Measurements from ENCODE around the gene TMEM123. TPM values are rescaled to one million over a fixed set of nuclear protein-coding genes. Genes with fewer than 3 reads are reported as not detected.

Gene TMEM123
- 226 TPM for polyA plus RNA-seq (2013, experiment 1 of 2)
- polyA plus RNA-seq (2013, experiment 2 of 2): 219 TPM

GRCh38 chr11:102452461-102453301 lies at the start of gene TMEM123:
TMEM123 (minus strand) TSS chr11:102452765; CDS start chr11:102452623, 142 bp downstream.
- peaks cover 25% of the 10 kb centered on the region for H3K4me1 ChIP-seq (ENCODE audit: control insufficient read depth, insufficient read depth, low read length, poor library complexity, severe bottlenecking)
- WGBS, 2 experiments (ENCODE audit: insufficient coverage in 2 of 2): 0% methylated on average over 52 to 55 of the region's 83 CpGs
- peaks cover 13% of the 10 kb centered on the region for H3K36me3 ChIP-seq (ENCODE audit: control insufficient read depth, insufficient read depth, low read length)
- H3K27ac ChIP-seq (ENCODE audit: low read depth, low read length, severe bottlenecking): peak within 1 kb of the TSS; percentile 82
- peak within 1 kb of the TSS; percentile 88 for H3K4me3 ChIP-seq (ENCODE audit: extremely low read depth, insufficient read depth, low read length, poor library complexity, severe bottlenecking)
- H3K9me3 ChIP-seq (ENCODE audit: control insufficient read depth, low read length): no peaks in the 10 kb centered on the region

- Histone ChIP-seq H3K9me3 (ENCODE audit: control insufficient read depth, low read length) (no peaks in the 10 kb centered on the region), H3K36me3 (ENCODE audit: control insufficient read depth, insufficient read depth, low read length) (no peaks in the 10 kb centered on the region), H3K27ac (ENCODE audit: low read depth, low read length, severe bottlenecking) (no peak overlapping the region), H3K4me3 (ENCODE audit: extremely low read depth, insufficient read depth, low read length, poor library complexity, severe bottlenecking) (no peak overlapping the region), H3K4me1 (ENCODE audit: control insufficient read depth, insufficient read depth, low read length, poor library complexity, severe bottlenecking) (no peaks in the 10 kb centered on the region)
- WGBS, 2 experiments (ENCODE audit: insufficient coverage in 2 of 2): 90 to 91% methylated on average over 1 to 2 of the region's 2 CpGs
Measured at GRCh38 chr11:102500829-102501228, 48.3 kb upstream of the TMEM123 start.

DNA sequence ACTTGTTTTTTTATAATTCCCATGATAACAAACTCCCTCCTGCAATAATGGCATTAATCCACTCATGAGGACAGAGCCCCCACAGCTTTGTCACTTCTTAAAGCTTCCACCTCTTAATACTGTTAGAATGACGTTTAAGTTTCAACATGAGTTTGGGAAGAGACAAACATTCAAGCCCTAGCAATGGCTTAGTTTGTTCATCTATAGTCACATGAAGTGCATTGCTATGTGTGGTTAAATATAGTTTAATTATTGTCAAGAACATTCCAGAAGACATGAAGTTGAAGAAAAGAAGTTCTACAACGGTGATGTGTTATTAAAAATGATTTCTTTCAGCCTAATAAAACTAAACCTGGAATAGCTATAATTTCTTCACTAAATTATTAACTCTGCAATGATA lies 47.4 kb upstream of the TMEM123 start:
- Histone ChIP-seq H3K36me3 (ENCODE audit: control insufficient read depth, insufficient read depth, low read length) (no peaks in the 10 kb centered on the region), H3K27ac (ENCODE audit: low read depth, low read length, severe bottlenecking) (no peak overlapping the region), H3K4me3 (ENCODE audit: extremely low read depth, insufficient read depth, low read length, poor library complexity, severe bottlenecking) (no peak overlapping the region), H3K9me3 (ENCODE audit: control insufficient read depth, low read length) (no peaks in the 10 kb centered on the region), H3K4me1 (ENCODE audit: control insufficient read depth, insufficient read depth, low read length, poor library complexity, severe bottlenecking) (no peaks in the 10 kb centered on the region)
- no CpG with 5 or more reads among the region's 2 CpGs for WGBS, 2 experiments (ENCODE audit: insufficient coverage in 2 of 2)

DNA sequence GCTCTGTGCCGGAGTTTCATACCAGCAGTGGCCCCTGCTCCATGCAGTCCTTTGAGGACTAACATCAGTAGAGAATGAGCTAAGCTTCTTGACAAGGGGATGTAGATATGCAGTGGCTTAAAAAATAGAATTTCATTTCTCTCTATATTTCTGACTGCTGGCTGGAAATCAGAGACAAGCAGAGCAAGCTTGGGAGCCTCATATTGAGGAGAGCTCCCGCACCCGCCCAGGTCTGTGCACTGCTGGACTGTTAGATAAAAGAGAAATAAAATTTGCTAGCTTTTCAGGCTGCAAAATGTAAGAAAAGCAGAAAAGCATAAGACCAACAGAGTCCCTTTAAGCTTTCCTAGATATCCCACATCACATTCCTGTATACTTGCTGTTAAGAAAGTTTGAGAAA lies 46.6 kb upstream of the TMEM123 start:
- Histone ChIP-seq H3K4me3 (ENCODE audit: extremely low read depth, insufficient read depth, low read length, poor library complexity, severe bottlenecking) (no peak overlapping the region), H3K9me3 (ENCODE audit: control insufficient read depth, low read length) (no peaks in the 10 kb centered on the region), H3K4me1 (ENCODE audit: control insufficient read depth, insufficient read depth, low read length, poor library complexity, severe bottlenecking) (no peaks in the 10 kb centered on the region), H3K36me3 (ENCODE audit: control insufficient read depth, insufficient read depth, low read length) (no peaks in the 10 kb centered on the region), H3K27ac (ENCODE audit: low read depth, low read length, severe bottlenecking) (no peak overlapping the region)
- WGBS, 2 experiments (ENCODE audit: insufficient coverage in 2 of 2): 95% methylated on average over 3 of the region's 3 CpGs; no CpG with 5 or more reads in 1 of the 2 experiments

GRCh38 chr11:102497061-102497460 lies 44.5 kb upstream of the TMEM123 start:
- no CpG with 5 or more reads among the region's 4 CpGs for WGBS, 2 experiments (ENCODE audit: insufficient coverage in 2 of 2)
- H3K4me3 ChIP-seq (ENCODE audit: extremely low read depth, insufficient read depth, low read length, poor library complexity, severe bottlenecking): no peak overlapping the region
- no peaks in the 10 kb centered on the region for H3K9me3 ChIP-seq (ENCODE audit: control insufficient read depth, low read length)

DNA sequence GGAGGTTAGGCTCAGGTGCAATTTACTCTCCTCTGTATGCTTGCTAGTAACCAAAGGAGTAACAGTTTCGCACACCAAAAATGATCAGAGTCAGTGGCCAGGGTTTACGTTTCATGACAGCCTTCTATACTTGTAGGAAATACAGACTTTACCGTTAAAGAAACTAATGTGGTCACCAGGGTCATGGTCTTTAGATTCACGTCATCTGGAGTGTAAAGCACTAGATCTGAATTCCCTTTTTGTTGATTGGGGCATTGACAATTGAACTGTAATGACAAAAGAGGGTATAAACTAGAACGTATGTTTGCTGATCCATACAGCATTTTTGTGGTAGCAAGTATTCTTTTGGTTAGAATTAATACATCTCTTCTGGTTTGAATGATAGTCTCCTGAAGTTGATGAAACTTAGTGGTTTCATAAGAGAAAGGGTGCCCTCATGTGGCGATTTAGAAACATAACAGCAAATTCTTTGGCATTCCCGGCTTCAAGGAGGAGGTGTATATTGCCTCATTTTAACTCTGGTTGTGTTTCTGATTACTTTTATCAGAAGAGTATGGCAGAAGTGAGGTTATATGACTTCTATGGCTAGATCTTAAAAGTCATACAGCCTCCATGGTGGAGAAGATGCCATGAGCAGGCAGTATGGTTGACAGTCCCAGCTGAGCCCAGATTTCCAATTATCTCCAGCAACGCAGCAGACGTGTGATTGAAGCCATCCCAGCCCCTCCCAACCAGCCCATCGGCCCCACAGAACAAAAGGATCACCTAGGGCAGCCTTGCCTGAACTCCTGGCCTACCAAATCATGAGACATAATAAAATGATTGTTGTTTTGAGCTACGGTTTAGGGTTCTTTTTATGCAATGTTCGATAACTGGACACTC lies 42.8 kb upstream of the TMEM123 start:
- no peak overlapping the region for H3K4me3 ChIP-seq (ENCODE audit: extremely low read depth, insufficient read depth, low read length, poor library complexity, severe bottlenecking)
- no peak overlapping the region for H3K27ac ChIP-seq (ENCODE audit: low read depth, low read length, severe bottlenecking)
- H3K36me3 ChIP-seq (ENCODE audit: control insufficient read depth, insufficient read depth, low read length): no peaks in the 10 kb centered on the region
- H3K4me1 ChIP-seq (ENCODE audit: control insufficient read depth, insufficient read depth, low read length, poor library complexity, severe bottlenecking): no peaks in the 10 kb centered on the region
- H3K9me3 ChIP-seq (ENCODE audit: control insufficient read depth, low read length): no peaks in the 10 kb centered on the region
- WGBS, 2 experiments (ENCODE audit: insufficient coverage in 2 of 2): 54 to 65% methylated on average over 6 to 10 of the region's 12 CpGs

More at GRCh38 chr11:102497061-102497460, 44.5 kb upstream of the TMEM123 start:
- Histone ChIP-seq H3K4me1 (ENCODE audit: control insufficient read depth, insufficient read depth, low read length, poor library complexity, severe bottlenecking) (no peaks in the 10 kb centered on the region), H3K36me3 (ENCODE audit: control insufficient read depth, insufficient read depth, low read length) (no peaks in the 10 kb centered on the region), H3K27ac (ENCODE audit: low read depth, low read length, severe bottlenecking) (no peak overlapping the region)

DNA sequence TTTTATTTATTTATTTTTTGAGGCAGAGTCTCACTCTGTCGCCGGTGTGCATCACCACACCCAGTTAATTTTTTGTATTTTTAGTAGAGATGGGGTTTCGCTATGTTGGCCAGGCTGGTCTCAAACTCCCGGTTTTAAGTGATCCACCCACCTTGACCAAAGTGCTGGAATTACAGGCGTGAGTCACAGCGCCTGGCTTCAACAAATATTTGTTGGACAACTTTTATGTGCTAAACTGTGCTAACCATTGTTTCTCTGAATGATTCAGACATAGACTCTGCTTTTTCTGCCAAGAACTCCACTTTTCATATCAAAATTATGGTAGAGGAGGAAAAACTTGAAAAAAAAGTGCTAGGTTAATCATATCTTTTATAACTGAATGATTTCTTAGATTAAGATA lies 41.7 kb upstream of the TMEM123 start:
- Histone ChIP-seq H3K36me3 (ENCODE audit: control insufficient read depth, insufficient read depth, low read length) (no peaks in the 10 kb centered on the region), H3K9me3 (ENCODE audit: control insufficient read depth, low read length) (no peaks in the 10 kb centered on the region), H3K4me1 (ENCODE audit: control insufficient read depth, insufficient read depth, low read length, poor library complexity, severe bottlenecking) (no peaks in the 10 kb centered on the region), H3K27ac (ENCODE audit: low read depth, low read length, severe bottlenecking) (no peak overlapping the region), H3K4me3 (ENCODE audit: extremely low read depth, insufficient read depth, low read length, poor library complexity, severe bottlenecking) (no peak overlapping the region)
- WGBS, 2 experiments (ENCODE audit: insufficient coverage in 2 of 2): 90% methylated on average over 2 to 3 of the region's 6 CpGs

DNA sequence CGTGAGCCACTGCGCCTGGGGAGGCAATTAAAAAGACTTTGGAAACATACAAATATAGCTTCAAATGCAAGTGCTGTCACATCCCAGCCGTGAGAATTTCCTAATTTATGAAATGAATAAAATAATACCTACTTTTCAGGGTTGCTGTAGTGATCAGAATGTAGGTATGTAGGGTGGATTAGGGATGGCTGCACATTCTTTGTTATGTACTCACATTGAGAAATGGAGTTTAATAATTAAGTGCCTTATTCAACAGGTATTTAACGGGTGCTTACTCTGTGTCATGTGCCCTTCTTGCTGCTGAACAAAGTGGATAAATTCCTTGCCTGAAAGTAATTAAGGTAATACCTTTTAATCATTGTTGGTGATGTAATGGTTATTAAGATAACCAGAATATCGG lies 41.0 kb upstream of the TMEM123 start:
- no peaks in the 10 kb centered on the region for H3K36me3 ChIP-seq (ENCODE audit: control insufficient read depth, insufficient read depth, low read length)
- H3K4me3 ChIP-seq (ENCODE audit: extremely low read depth, insufficient read depth, low read length, poor library complexity, severe bottlenecking): no peak overlapping the region
- 92% methylated on average over 2 of the region's 5 CpGs; no CpG with 5 or more reads in 1 of the 2 experiments for WGBS, 2 experiments (ENCODE audit: insufficient coverage in 2 of 2)
- H3K27ac ChIP-seq (ENCODE audit: low read depth, low read length, severe bottlenecking): no peak overlapping the region
- no peaks in the 10 kb centered on the region for H3K4me1 ChIP-seq (ENCODE audit: control insufficient read depth, insufficient read depth, low read length, poor library complexity, severe bottlenecking)
- no peaks in the 10 kb centered on the region for H3K9me3 ChIP-seq (ENCODE audit: control insufficient read depth, low read length)

DNA sequence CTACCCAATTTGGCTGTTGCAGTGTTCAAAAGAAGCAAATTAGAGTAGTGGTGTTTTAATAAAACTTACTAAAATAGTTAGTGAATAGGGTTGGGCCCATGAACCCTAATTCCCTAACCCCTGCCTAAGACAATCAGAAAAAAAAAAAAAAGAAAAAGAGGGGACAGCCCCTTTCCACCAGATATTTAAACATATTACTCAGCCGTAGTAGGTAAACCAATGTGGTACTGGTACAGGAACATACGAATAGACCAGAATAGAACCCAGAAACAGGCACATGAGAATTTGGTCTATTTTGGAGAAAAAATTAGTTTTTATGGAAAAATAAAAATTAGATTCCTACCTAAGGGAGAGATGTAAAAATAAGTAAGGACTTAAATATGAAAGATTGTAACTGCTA lies 39.4 kb upstream of the TMEM123 start:
- H3K27ac ChIP-seq (ENCODE audit: low read depth, low read length, severe bottlenecking): no peak overlapping the region
- H3K4me1 ChIP-seq (ENCODE audit: control insufficient read depth, insufficient read depth, low read length, poor library complexity, severe bottlenecking): no peaks in the 10 kb centered on the region
- H3K36me3 ChIP-seq (ENCODE audit: control insufficient read depth, insufficient read depth, low read length): no peaks in the 10 kb centered on the region
- no peak overlapping the region for H3K4me3 ChIP-seq (ENCODE audit: extremely low read depth, insufficient read depth, low read length, poor library complexity, severe bottlenecking)
- WGBS, 2 experiments (ENCODE audit: insufficient coverage in 2 of 2): no CpG with 5 or more reads among the region's 2 CpGs
- H3K9me3 ChIP-seq (ENCODE audit: control insufficient read depth, low read length): no peaks in the 10 kb centered on the region

GRCh38 chr11:102489186-102490145 lies 36.9 kb upstream of the TMEM123 start:
- 75% methylated on average over 2 of the region's 5 CpGs; no CpG with 5 or more reads in 1 of the 2 experiments for WGBS, 2 experiments (ENCODE audit: insufficient coverage in 2 of 2)

More at GRCh38 chr11:102489186-102490145, 36.9 kb upstream of the TMEM123 start:
- no peak overlapping the region for H3K4me3 ChIP-seq (ENCODE audit: extremely low read depth, insufficient read depth, low read length, poor library complexity, severe bottlenecking)
- H3K9me3 ChIP-seq (ENCODE audit: control insufficient read depth, low read length): no peaks in the 10 kb centered on the region
- no peak overlapping the region for H3K27ac ChIP-seq (ENCODE audit: low read depth, low read length, severe bottlenecking)
- H3K4me1 ChIP-seq (ENCODE audit: control insufficient read depth, insufficient read depth, low read length, poor library complexity, severe bottlenecking): no peaks in the 10 kb centered on the region
- H3K36me3 ChIP-seq (ENCODE audit: control insufficient read depth, insufficient read depth, low read length): no peaks in the 10 kb centered on the region
